Frontal cortex (tissue), 4 donors: Measurements from ENCODE around the gene MICAL2. TPM values are rescaled to one million over a fixed set of nuclear protein-coding genes. Genes with fewer than 3 reads are reported as not detected.

ENCODE experiments used
- DNase-seq, 2 donors: peaks; one replicate each; pipeline ENCODE4 v3.0.0; 2012; ENCODE audit warnings: low spot score in 2 of 2
- FAIRE-seq: peaks from 2 replicates; lab custom pipeline; 2012; peaks lifted over from hg19 to GRCh38; lab: Jason Lieb, UNC
- total RNA-seq: library from RNA; depleted of rRNA; stranded (reverse); fragments of >200 nt; gene quantifications from one replicate; pipeline ENCODE4 v1.2.3, GENCODE V29; 2014
- donor health status: control.
- donor health status: control.
- donor health status: control.

MICAL2 gene
- total RNA-seq, 1 donor from 2014 or later = 14.3 TPM

- FAIRE-seq = no peak
Observed at GRCh38 chr11:12164061-12165014, 53.9 kb downstream of the MICAL2 start.

GRCh38 chr11:12165237-12165875, 55.0 kb downstream of the MICAL2 start:
- DNase-seq = no peak
- no peak for FAIRE-seq

More at GRCh38 chr11:12164061-12165014, 53.9 kb downstream of the MICAL2 start:
- DNase-seq = no peak

GRCh38 chr11:12166299-12167060, 56.1 kb downstream of the MICAL2 start:
- FAIRE-seq (no peak), DNase-seq (no peak)

GRCh38 chr11:12167061-12168000, 56.9 kb downstream of the MICAL2 start:
- FAIRE-seq = no peak
- DNase-seq = no peak

- FAIRE-seq = no peak
- no peak for DNase-seq
Observed at GRCh38 chr11:12168114-12168513, 57.7 kb downstream of the MICAL2 start.

- FAIRE-seq (no peak), DNase-seq (no peak)
Observed at GRCh38 chr11:12169822-12170221, 59.4 kb downstream of the MICAL2 start.

- no peak for FAIRE-seq
- DNase-seq = no peak
Observed at GRCh38 chr11:12170501-12170900, 60.1 kb downstream of the MICAL2 start.

- FAIRE-seq (no peak), DNase-seq (no peak)
Observed at GRCh38 chr11:12170984-12171383, 60.6 kb downstream of the MICAL2 start.

GRCh38 chr11:12171921-12172320, 61.5 kb downstream of the MICAL2 start:
- FAIRE-seq = no peak
- no peak for DNase-seq

- DNase-seq = no peak
- no peak for FAIRE-seq
Observed at GRCh38 chr11:12172493-12173013, 62.2 kb downstream of the MICAL2 start.

GRCh38 chr11:12173111-12173510, 62.7 kb downstream of the MICAL2 start:
- no peak for FAIRE-seq
- no peak for DNase-seq

GRCh38 chr11:12174128-12174476, 63.7 kb downstream of the MICAL2 start:
- FAIRE-seq (no peak), DNase-seq (no peak)

GRCh38 chr11:12174477-12175143, 64.2 kb downstream of the MICAL2 start:
- DNase-seq = no peak

GRCh38 chr11:12175694-12176241, 65.4 kb downstream of the MICAL2 start:
- FAIRE-seq (no peak), DNase-seq (no peak)

More at GRCh38 chr11:12174477-12175143, 64.2 kb downstream of the MICAL2 start:
- FAIRE-seq = no peak

- no peak for FAIRE-seq
- no peak for DNase-seq
Observed at GRCh38 chr11:12176410-12176809, 66.0 kb downstream of the MICAL2 start.

- no peak for DNase-seq
- no peak for FAIRE-seq
Observed at GRCh38 chr11:12177739-12178338, 67.4 kb downstream of the MICAL2 start.

GRCh38 chr11:12179019-12179418, 68.6 kb downstream of the MICAL2 start:
- no peak for FAIRE-seq

GRCh38 chr11:12179531-12179930, 69.1 kb downstream of the MICAL2 start:
- FAIRE-seq = no peak
- no peak for DNase-seq

More at GRCh38 chr11:12179019-12179418, 68.6 kb downstream of the MICAL2 start:
- DNase-seq = no peak
